NK-92 (cell line): Measurements from ENCODE around the gene PPP1R17.

Experiments
- DNase-seq: peaks from one replicate; lab custom pipeline; 2025; ENCODE audit not compliant: unreplicated experiment; lab: John Stamatoyannopoulos, UW

The PPP1R17 gene

GRCh38 chr7:31687024-31687748, at the start of gene PPP1R17:
TSS of gene PPP1R17 (plus strand) at chr7:31687215. CDS start at chr7:31692442, 5,227 bp downstream.
- no peak for DNase-seq

- no peak for DNase-seq
Measured at GRCh38 chr7:31640381-31640780, 46.6 kb upstream of the PPP1R17 start.

- no peak for DNase-seq
Measured at GRCh38 chr7:31642681-31643115, 44.3 kb upstream of the PPP1R17 start.

GRCh38 chr7:31646942-31647341, 40.1 kb upstream of the PPP1R17 start:
- DNase-seq: no peak

- DNase-seq: no peak
Measured at GRCh38 chr7:31647511-31647910, 39.5 kb upstream of the PPP1R17 start.

- no peak for DNase-seq
Measured at GRCh38 chr7:31648288-31648687, 38.7 kb upstream of the PPP1R17 start.

GRCh38 chr7:31648880-31649279, 38.1 kb upstream of the PPP1R17 start:
- DNase-seq: no peak

GRCh38 chr7:31651234-31652062, 35.6 kb upstream of the PPP1R17 start:
- no peak for DNase-seq

GRCh38 chr7:31652063-31652326, 35.0 kb upstream of the PPP1R17 start:
- no peak for DNase-seq

- no peak for DNase-seq
Measured at GRCh38 chr7:31663072-31663471, 23.9 kb upstream of the PPP1R17 start.

- DNase-seq: no peak
Measured at GRCh38 chr7:31664890-31665289, 22.1 kb upstream of the PPP1R17 start.

- DNase-seq: no peak
Measured at GRCh38 chr7:31665546-31665945, 21.5 kb upstream of the PPP1R17 start.

GRCh38 chr7:31669461-31669860, 17.6 kb upstream of the PPP1R17 start:
- no peak for DNase-seq

GRCh38 chr7:31679574-31680305, 7.3 kb upstream of the PPP1R17 start:
- DNase-seq: no peak

- DNase-seq: no peak
Measured at GRCh38 chr7:31683445-31684225, 3.4 kb upstream of the PPP1R17 start.

- DNase-seq: no peak
Measured at GRCh38 chr7:31688372-31688771, 1.4 kb downstream of the PPP1R17 start.

GRCh38 chr7:31688996-31689395, 2.0 kb downstream of the PPP1R17 start:
- DNase-seq: no peak

- no peak for DNase-seq
Measured at GRCh38 chr7:31690935-31691334, 3.9 kb downstream of the PPP1R17 start.

- no peak for DNase-seq
Measured at GRCh38 chr7:31692451-31692850, 5.4 kb downstream of the PPP1R17 start.

- DNase-seq: no peak
Measured at GRCh38 chr7:31692871-31693270, 5.9 kb downstream of the PPP1R17 start.
